HG03521 (cell line): Measurements from ENCODE around the gene THBS1.

Experiments
- ATAC-seq: cut with Tn5 transposase; IDR thresholded peaks from one replicate; pipeline ENCODE4 v1.9.1; 2021; ENCODE audit warnings: mild to moderate bottlenecking, moderate library complexity; ENCODE audit not compliant: unreplicated experiment

The THBS1 gene

GRCh38 chr15:39598958-39599845, 18.3 kb downstream of the THBS1 start:
- no peak for ATAC-seq

GRCh38 chr15:39599871-39600270, 19.0 kb downstream of the THBS1 start:
- no peak for ATAC-seq

GRCh38 chr15:39602143-39602542, 21.3 kb downstream of the THBS1 start:
- ATAC-seq, result no peak

GRCh38 chr15:39605146-39605545, 24.3 kb downstream of the THBS1 start:
- no peak for ATAC-seq

GRCh38 chr15:39608185-39609139, 27.6 kb downstream of the THBS1 start:
- no peak for ATAC-seq

- no peak for ATAC-seq
Measured at GRCh38 chr15:39609166-39609916, 28.5 kb downstream of the THBS1 start.

- ATAC-seq, result no peak
Measured at GRCh38 chr15:39610665-39611064, 29.8 kb downstream of the THBS1 start.

- ATAC-seq, result no peak
Measured at GRCh38 chr15:39613271-39613670, 32.4 kb downstream of the THBS1 start.

GRCh38 chr15:39613861-39614260, 33.0 kb downstream of the THBS1 start:
- no peak for ATAC-seq

GRCh38 chr15:39616731-39617455, 36.0 kb downstream of the THBS1 start:
- no peak for ATAC-seq

GRCh38 chr15:39618063-39618823, 37.4 kb downstream of the THBS1 start:
- ATAC-seq, result no peak

- ATAC-seq, result no peak
Measured at GRCh38 chr15:39621210-39621609, 40.3 kb downstream of the THBS1 start.

GRCh38 chr15:39621976-39622375, 41.1 kb downstream of the THBS1 start:
- ATAC-seq, result no peak

GRCh38 chr15:39622660-39623516, 42.0 kb downstream of the THBS1 start:
- no peak for ATAC-seq

- ATAC-seq, result peak; percentile 86
Measured at GRCh38 chr15:39623529-39623931, 42.7 kb downstream of the THBS1 start.

- ATAC-seq, result no peak
Measured at GRCh38 chr15:39624806-39625205, 43.9 kb downstream of the THBS1 start.

GRCh38 chr15:39625451-39625850, 44.6 kb downstream of the THBS1 start:
- ATAC-seq, result no peak

GRCh38 chr15:39625856-39626255, 45.0 kb downstream of the THBS1 start:
- no peak for ATAC-seq
